ENCODE measurements around the gene PSMC3IP. TPM values are rescaled to one million over a fixed set of nuclear protein-coding genes. Genes with fewer than 3 reads are reported as not detected.

The PSMC3IP gene
- total and polyA plus RNA-seq, 7 donors, result 0.26 to 13.3 (median 3.3) TPM

- Histone ChIP-seq H3K27ac (peak overlapping the region; percentile 86), H3K4me3 (peak overlapping the region; percentile 88), H3K36me3 (ENCODE audit: insufficient read depth in 1 of 2, low read depth in 1 of 2) (peaks cover 10 to 63% of the 10 kb centered on the region in 2 donors), H3K4me1 (peaks cover 11% of the 10 kb centered on the region), H3K27me3 (ENCODE audit: insufficient read depth in 3 of 3, low read length in 2 of 3) (no peaks in the 10 kb centered on the region), H3K9me3 (no peaks in the 10 kb centered on the region)
- DNase-seq (peak; percentile 75 to 81), ATAC-seq (peak; percentile 78 to 90 (median 84))
- WGBS, 3 donors, result 0 to 1% (median 1%) methylated on average over 20 of the region's 20 CpGs
- peak; percentile 74 for TF ChIP-seq CTCF (IDR thresholded peaks at IDR 0.05)
- intact Hi-C loops (cut with DNase I), result loop anchor here (1.0 to 5.0 kb wide), 3 partner anchors 99 to 184 kb away; partner anchors contain the start of genes PLEKHH3 (in 1 of the 2) and RAMP2 (in 1 of the 2)
These were observed 847 bp upstream of the PSMC3IP start for GRCh38 chr17:42578282-42578869.

GRCh38 chr17:42577140-42577531 lies 393 bp downstream of the PSMC3IP start:
- no peak for TF ChIP-seq CTCF (IDR thresholded peaks at IDR 0.05)
- ATAC-seq, result no peak
- DNase-seq, result no peak
- Histone ChIP-seq H3K27ac (peak overlapping the region; percentile 86), H3K27me3 (ENCODE audit: insufficient read depth in 3 of 3, low read length in 2 of 3) (no peaks in the 10 kb centered on the region), H3K36me3 (ENCODE audit: insufficient read depth in 1 of 2, low read depth in 1 of 2) (peaks cover 16 to 63% of the 10 kb centered on the region in 2 donors), H3K9me3 (no peaks in the 10 kb centered on the region), H3K4me3 (peak overlapping the region; percentile 88), H3K4me1 (peaks cover 11% of the 10 kb centered on the region)
- intact Hi-C loops (cut with DNase I), result loop anchor here (5.0 kb wide), 2 partner anchors 100 to 185 kb away; partner anchors contain the start of genes PLEKHH3 (in 1 of the 2) and RAMP2 (in 1 of the 2)
- 2 to 3% (median 3%) methylated on average over 17 to 18 of the region's 18 CpGs for WGBS, 3 donors

GRCh38 chr17:42574463-42574862 lies 3.1 kb downstream of the PSMC3IP start:
- no peak for DNase-seq
- intact Hi-C loops (cut with DNase I), result no loop called here

GRCh38 chr17:42573095-42573494 lies 4.4 kb downstream of the PSMC3IP start:
- Histone ChIP-seq H3K9me3 (no peaks in the 10 kb centered on the region), H3K4me1 (peaks cover 4% of the 10 kb centered on the region), H3K4me3 (no peak overlapping the region), H3K27ac (no peak overlapping the region), H3K27me3 (ENCODE audit: insufficient read depth in 3 of 3, low read length in 2 of 3) (no peaks in the 10 kb centered on the region), H3K36me3 (ENCODE audit: insufficient read depth in 1 of 2, low read depth in 1 of 2) (peaks cover 12 to 74% of the 10 kb centered on the region in 2 donors)
- WGBS, 3 donors, result 72 to 85% (median 80%) methylated on average over 4 of the region's 4 CpGs
- DNase-seq (no peak), ATAC-seq (no peak)
- intact Hi-C loops (cut with DNase I), result no loop called here
- no peak for TF ChIP-seq CTCF (IDR thresholded peaks at IDR 0.05)

More at GRCh38 chr17:42574463-42574862, 3.1 kb downstream of the PSMC3IP start:
- Histone ChIP-seq H3K4me1 (peaks cover 11% of the 10 kb centered on the region), H3K27me3 (ENCODE audit: insufficient read depth in 3 of 3, low read length in 2 of 3) (no peaks in the 10 kb centered on the region), H3K4me3 (no peak overlapping the region), H3K27ac (no peak overlapping the region), H3K9me3 (no peaks in the 10 kb centered on the region), H3K36me3 (ENCODE audit: insufficient read depth in 1 of 2, low read depth in 1 of 2) (peaks cover 12 to 63% of the 10 kb centered on the region in 2 donors)
- WGBS, 3 donors, result 74 to 85% (median 75%) methylated on average over 3 of the region's 3 CpGs
- no peak for ATAC-seq
- no peak for TF ChIP-seq CTCF (IDR thresholded peaks at IDR 0.05)
